ENCODE results near the gene CTDSP2.

GRCh38 chr12:57883057-57883456 is 36.5 kb upstream of the CTDSP2 start:
- no peak for TF ChIP-seq NFIC (IDR thresholded peaks at IDR 0.05; ENCODE audit: borderline replicate concordance)
- TF ChIP-seq MXI1 (IDR thresholded peaks at IDR 0.05; ENCODE audit: low read depth, low read length): no peak
- TF ChIP-seq, protein P1, sequence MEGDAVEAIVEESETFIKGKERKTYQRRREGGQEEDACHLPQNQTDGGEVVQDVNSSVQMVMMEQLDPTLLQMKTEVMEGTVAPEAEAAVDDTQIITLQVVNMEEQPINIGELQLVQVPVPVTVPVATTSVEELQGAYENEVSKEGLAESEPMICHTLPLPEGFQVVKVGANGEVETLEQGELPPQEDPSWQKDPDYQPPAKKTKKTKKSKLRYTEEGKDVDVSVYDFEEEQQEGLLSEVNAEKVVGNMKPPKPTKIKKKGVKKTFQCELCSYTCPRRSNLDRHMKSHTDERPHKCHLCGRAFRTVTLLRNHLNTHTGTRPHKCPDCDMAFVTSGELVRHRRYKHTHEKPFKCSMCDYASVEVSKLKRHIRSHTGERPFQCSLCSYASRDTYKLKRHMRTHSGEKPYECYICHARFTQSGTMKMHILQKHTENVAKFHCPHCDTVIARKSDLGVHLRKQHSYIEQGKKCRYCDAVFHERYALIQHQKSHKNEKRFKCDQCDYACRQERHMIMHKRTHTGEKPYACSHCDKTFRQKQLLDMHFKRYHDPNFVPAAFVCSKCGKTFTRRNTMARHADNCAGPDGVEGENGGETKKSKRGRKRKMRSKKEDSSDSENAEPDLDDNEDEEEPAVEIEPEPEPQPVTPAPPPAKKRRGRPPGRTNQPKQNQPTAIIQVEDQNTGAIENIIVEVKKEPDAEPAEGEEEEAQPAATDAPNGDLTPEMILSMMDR (IDR thresholded peaks at IDR 0.05): no peak
- no peak for TF ChIP-seq GABPA (IDR thresholded peaks at IDR 0.05; ENCODE audit: low read depth)
- TF ChIP-seq, protein P2, sequence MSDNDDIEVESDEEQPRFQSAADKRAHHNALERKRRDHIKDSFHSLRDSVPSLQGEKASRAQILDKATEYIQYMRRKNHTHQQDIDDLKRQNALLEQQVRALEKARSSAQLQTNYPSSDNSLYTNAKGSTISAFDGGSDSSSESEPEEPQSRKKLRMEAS (IDR thresholded peaks at IDR 0.05; ENCODE audit: low read depth): no peak
- no peak for TF ChIP-seq TCF12 (IDR thresholded peaks at IDR 0.05)
- TF ChIP-seq POLR2AphosphoS5 (IDR thresholded peaks at IDR 0.05; ENCODE audit: low read depth, low read length): no peak
- TF ChIP-seq SIN3A (IDR thresholded peaks at IDR 0.05; ENCODE audit: borderline replicate concordance, low read depth, low read length): no peak
- no peak for TF ChIP-seq RCOR1 (IDR thresholded peaks at IDR 0.05; ENCODE audit: low read length)
- TF ChIP-seq ZBTB33 (IDR thresholded peaks at IDR 0.05; ENCODE audit: borderline replicate concordance, low read depth): no peak
- TF ChIP-seq REST (IDR thresholded peaks at IDR 0.05; ENCODE audit: low read depth, low read length): no peak
